Muscle layer of duodenum (tissue), 2 donors: ENCODE data around the gene ERI3.
"Not testable (repeated sequence)": the region's sequence is repeated elsewhere in the genome, so short reads cannot be mapped to it uniquely, and the experiment has no call there.

ENCODE experiments used
- H3K27ac ChIP-seq: one replicate; pipeline ENCODE4 v1.7.0; 2013; ENCODE audit warnings: mild to moderate bottlenecking, low read length
- H3K27me3 ChIP-seq: one replicate; pipeline ENCODE4 v1.7.0; 2013; ENCODE audit warnings: low read depth, mild to moderate bottlenecking, control low read depth, low read length
- H3K36me3 ChIP-seq, 2 donors: one replicate each; pipeline ENCODE4 v1.7.0; 2013; ENCODE audit warnings: low read length in 2 of 2, control low read depth in 1 of 2, mild to moderate bottlenecking in 1 of 2; ENCODE audit not compliant: insufficient read depth in 2 of 2, control insufficient read depth in 1 of 2
- H3K4me1 ChIP-seq, 2 donors: one replicate each; pipeline ENCODE4 v1.7.0; 2013; ENCODE audit warnings: low read length in 2 of 2, mild to moderate bottlenecking in 2 of 2, control low read depth in 1 of 2, moderate library complexity in 1 of 2; ENCODE audit not compliant: insufficient read depth in 2 of 2, control insufficient read depth in 1 of 2
- H3K4me3 ChIP-seq, 2 donors: one replicate each; pipeline ENCODE4 v1.7.0; 2013; ENCODE audit warnings: low read length in 2 of 2, low read depth in 1 of 2, mild to moderate bottlenecking in 1 of 2
- H3K9me3 ChIP-seq, 2 donors: one replicate each; pipeline ENCODE4 v1.7.0; 2013; ENCODE audit warnings: low read length in 2 of 2, control low read depth in 1 of 2, mild to moderate bottlenecking in 1 of 2; ENCODE audit not compliant: control insufficient read depth in 1 of 2
- donor health status: healthy.

ERI3 gene

GRCh38 chr1:44212355-44213221 lies 142.5 kb downstream of the ERI3 start:
- H3K27me3 ChIP-seq = no peaks in the 10 kb centered on the region
- H3K4me3 ChIP-seq = peak overlapping the region; percentile 89 to 98
- peaks cover 8 to 23% of the 10 kb centered on the region in 2 donors for H3K4me1 ChIP-seq
- peak overlapping the region; percentile 70 for H3K27ac ChIP-seq
- H3K9me3 ChIP-seq = no peaks in the 10 kb centered on the region
- H3K36me3 ChIP-seq = peaks cover 0 to 15% of the 10 kb centered on the region in 2 donors

- H3K36me3 ChIP-seq = peaks cover 0 to 9% of the 10 kb centered on the region in 2 donors
- no peaks in the 10 kb centered on the region for H3K9me3 ChIP-seq
- H3K27me3 ChIP-seq = no peaks in the 10 kb centered on the region
- peaks cover 8 to 23% of the 10 kb centered on the region in 2 donors for H3K4me1 ChIP-seq
- no peak overlapping the region for H3K27ac ChIP-seq
- no peak overlapping the region for H3K4me3 ChIP-seq
Measured at GRCh38 chr1:44210595-44210994, 144.5 kb downstream of the ERI3 start.

GRCh38 chr1:44208226-44208625 lies 146.8 kb downstream of the ERI3 start:
- Histone ChIP-seq H3K4me3 (no peak overlapping the region), H3K27ac (no peak overlapping the region), H3K27me3 (no peaks in the 10 kb centered on the region), H3K36me3 (no peaks in the 10 kb centered on the region), H3K4me1 (peaks cover 0 to 8% of the 10 kb centered on the region in 2 donors), H3K9me3 (no peaks in the 10 kb centered on the region)

DNA sequence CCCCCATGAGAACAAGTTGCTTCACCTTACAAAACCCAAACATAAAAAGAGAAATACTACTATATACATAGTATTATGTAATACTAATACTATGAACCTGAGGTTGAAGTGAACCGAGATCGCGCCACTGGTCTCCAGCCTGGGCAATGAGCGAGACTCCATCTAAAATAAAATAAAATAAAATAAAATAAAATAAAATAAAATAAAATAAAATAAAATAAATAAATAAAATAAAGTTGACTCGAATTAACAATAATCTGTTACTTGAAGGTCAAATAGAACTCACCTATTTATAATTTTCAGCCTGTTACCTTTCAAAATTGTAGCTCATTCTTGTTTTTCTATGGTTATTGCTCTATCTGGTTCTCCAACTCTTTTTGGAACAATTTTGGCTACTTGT lies 148.5 kb downstream of the ERI3 start:
- H3K27me3 ChIP-seq, H3K36me3 ChIP-seq, H3K9me3 ChIP-seq: not testable (repeated sequence)

GRCh38 chr1:44200336-44200735 lies 154.7 kb downstream of the ERI3 start:
- Histone ChIP-seq H3K27me3 (no peaks in the 10 kb centered on the region), H3K4me1 (no peaks in the 10 kb centered on the region), H3K9me3 (no peaks in the 10 kb centered on the region), H3K4me3 (no peak overlapping the region), H3K27ac (no peak overlapping the region), H3K36me3 (no peaks in the 10 kb centered on the region)

More for the DNA sequence above, 148.5 kb downstream of the ERI3 start:
- not testable (repeated sequence) for H3K4me3 ChIP-seq, H3K27ac ChIP-seq, H3K4me1 ChIP-seq

GRCh38 chr1:44174630-44175029 lies 180.4 kb downstream of the ERI3 start:
- Histone ChIP-seq H3K4me1 (no peaks in the 10 kb centered on the region), H3K4me3 (no peak overlapping the region), H3K27ac (no peak overlapping the region), H3K27me3 (no peaks in the 10 kb centered on the region), H3K36me3 (no peaks in the 10 kb centered on the region), H3K9me3 (no peaks in the 10 kb centered on the region)
